Medulla oblongata (tissue), 1 donor: ENCODE measurements around the gene MLC1.

ENCODE experiments used
- DNase-seq: peaks from one replicate; pipeline ENCODE4 v3.0.0-alpha.2; 2015; ENCODE audit errors: extremely low spot score

The MLC1 gene

DNA sequence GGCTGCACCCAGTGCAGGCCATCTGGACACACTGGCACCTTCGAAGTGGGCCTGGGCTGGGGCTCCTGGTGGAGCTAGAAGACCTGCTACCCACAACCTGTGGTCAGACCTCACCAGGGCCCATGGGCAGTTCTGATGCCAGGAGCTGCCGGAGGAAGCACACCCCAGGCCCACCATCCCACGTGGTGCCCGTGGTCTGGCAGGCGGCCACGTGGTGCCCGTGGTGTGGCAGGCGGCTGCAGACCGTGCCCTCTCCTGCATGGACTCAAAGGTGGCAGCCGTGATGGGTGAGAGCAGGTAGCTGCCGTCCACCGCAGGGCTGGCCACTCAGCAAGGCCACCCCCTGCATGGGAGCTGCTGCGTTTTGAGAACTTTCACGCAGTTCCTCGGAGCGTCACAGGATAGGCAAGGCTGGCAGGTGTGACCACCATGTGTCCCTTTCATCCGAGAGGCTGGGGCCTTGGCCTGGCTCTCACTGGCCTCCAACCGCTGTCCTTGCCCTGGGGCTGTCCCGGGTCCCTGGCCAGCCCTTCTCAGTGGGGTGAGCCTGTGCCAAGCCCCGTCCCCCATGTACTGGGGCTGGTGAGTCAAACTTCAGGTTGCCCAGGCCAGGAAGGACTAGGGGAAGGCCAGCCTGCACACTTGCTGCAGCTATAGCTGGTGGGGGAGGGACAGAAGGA, 68.8 kb downstream of the MLC1 start:
- no peak for DNase-seq

DNA sequence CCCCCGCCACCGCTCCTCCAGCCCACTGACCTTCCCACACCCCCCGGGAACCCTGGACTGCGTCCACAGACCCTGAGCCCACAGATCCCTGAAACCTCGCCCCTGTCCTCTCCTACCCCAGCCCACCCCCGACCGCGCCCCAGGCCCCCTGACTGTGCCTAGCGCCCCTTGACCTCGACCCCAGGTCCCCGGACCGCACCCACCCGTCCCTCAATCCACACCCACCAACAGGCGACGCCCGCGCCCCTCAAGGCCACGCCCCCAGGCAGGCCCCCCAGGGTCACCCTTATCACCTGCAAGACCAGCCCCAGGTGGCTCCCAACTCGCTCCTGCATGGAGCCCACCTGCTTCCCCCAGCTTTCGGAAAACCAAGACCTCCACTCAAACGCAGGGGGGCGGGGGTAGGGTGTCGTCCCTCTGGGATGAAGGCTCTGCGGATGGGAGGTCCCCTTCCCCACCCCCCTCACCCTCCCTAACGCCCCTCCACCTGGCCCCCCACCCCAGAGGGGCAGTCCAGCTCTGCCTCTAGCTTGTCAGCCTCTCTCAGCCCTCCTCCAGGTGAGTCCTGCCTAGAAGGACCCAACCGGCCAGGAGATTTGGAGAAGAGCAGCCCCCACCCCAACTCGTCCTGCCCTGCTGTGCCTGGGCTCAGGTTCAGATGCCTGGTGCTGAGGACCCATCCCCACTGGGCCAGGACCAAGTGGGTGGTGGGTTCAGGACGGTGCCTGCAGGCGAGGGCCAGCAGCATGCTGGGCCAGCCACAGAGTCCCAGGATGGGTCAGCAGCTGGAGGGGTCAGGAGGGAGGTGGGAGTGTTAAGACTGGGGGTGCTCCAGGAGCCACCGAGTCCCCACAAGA, 69.5 kb downstream of the MLC1 start:
- no peak for DNase-seq

GRCh38 chr22:50014655-50015401, 70.4 kb downstream of the MLC1 start:
- no peak for DNase-seq

- no peak for DNase-seq
Measured at GRCh38 chr22:50014053-50014501, 71.1 kb downstream of the MLC1 start.

- DNase-seq = no peak
Measured at GRCh38 chr22:50012211-50013181, 72.7 kb downstream of the MLC1 start, which contains the start of gene IL17REL. Gene IL17REL, minus strand, starts transcription at chr22:50012765. Its CDS starts 119 bp downstream, at chr22:50012646.

GRCh38 chr22:50011447-50012210, 73.6 kb downstream of the MLC1 start:
- no peak for DNase-seq

DNA sequence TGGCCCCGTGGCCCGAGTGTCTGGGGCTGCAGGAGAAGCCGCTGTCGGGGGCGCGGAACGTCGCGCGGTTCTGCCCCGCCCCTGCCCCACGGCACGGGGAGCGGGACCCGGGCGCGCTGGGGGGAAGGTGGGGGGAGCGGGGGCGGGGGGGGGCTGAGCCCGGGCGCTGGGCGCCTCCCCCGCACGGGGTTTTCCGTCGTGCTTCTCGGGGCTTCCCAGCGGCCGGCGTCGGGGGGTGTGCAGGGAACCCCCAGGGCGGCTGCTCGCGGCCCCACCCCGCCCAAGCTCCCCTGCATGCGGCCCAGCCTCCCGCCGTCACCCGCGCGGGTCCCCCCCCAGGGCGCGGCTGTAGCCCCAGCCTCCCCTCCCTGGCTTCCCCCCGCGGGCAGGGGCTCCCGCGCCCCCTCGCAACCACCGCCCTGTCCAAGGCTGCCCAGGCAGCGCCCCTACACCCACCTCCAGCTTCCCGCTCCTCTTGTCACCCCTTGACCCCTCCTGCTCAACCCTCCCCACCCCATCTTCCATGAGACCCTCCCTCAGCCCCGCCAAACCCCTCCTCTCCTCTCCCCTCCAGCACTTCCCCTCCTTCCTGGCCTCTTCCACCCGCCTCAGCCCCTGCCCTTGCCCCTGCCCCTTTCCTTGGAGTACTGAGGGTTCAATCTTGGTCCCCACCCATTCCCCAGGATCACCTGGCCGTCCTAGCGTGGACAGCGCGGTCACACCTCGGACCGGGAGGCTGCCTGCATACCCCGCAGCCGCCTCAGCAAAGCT, 74.4 kb downstream of the MLC1 start:
- DNase-seq = no peak

DNA sequence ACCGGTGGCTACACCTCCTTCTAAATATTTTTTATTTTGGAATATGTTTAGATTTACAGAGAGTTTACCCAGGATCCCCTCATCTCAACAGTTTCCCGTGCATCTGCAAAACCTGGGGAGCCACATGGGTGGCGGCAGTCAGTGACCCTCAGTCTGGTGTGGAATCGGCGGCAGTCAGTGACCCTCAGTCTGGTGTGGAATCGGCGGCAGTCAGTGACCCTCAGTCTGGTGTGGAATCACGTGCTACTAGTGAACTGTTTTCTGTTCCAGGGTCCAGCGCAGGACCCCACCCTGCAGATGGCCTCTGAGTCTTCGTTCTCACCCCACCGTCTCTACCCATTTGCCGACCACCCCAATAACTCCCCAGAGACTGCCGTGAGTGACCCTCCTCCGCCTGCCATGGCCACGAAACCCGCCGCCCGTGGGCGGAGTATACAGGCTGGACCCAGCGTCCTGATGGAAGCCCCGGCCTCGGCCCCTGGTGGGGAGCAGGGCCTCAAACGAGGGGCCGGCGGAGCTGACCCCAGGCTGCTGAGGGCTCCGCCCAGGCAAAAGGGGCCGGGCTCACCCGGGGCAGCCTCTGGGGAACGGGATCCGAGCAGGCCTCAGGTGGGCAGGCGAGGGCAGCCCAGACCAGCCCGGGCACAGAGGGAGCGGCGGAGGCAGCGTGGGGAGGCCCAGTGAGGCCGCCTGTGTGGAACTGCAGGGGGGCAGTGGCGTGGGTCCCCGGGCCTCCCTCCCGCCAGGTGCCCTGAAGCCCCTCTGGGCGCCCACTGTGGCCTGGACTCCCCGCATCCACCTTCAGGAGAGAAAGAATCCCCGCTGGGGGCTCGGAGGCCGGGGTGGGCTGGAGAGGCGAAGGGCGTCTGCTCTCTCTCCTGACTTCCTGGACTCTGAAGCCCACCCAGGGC, 75.2 kb downstream of the MLC1 start:
- no peak for DNase-seq
